Chondrocyte (in vitro differentiated cells): ENCODE measurements around the gene ABCA4. TPM values are rescaled to one million over a fixed set of nuclear protein-coding genes. Genes with fewer than 3 reads are reported as not detected.
A peak's percentile ranks its signal among the peaks of the same experiment; 100 is the strongest.

Source experiments
- DNase-seq: peaks from one replicate; pipeline ENCODE4 v3.0.0; 2021; ENCODE audit warnings: mixed read lengths, low spot score
- H3K27ac Mint-ChIP-seq: one replicate; pipeline ENCODE4 v1.8.0; 2021; ENCODE audit warnings: mild to moderate bottlenecking, moderate library complexity, mixed read lengths; ENCODE audit not compliant: unreplicated experiment
- H3K27me3 Mint-ChIP-seq: 2 replicates; pipeline ENCODE4 v1.8.0; 2021; ENCODE audit warnings: low read depth, mixed read lengths
- H3K36me3 Mint-ChIP-seq: 2 replicates; pipeline ENCODE4 v1.8.0; 2021; ENCODE audit warnings: low read depth, mixed read lengths
- H3K4me1 Mint-ChIP-seq: 2 replicates; pipeline ENCODE4 v1.8.0; 2021; ENCODE audit warnings: low read depth, mild to moderate bottlenecking, mixed read lengths
- H3K4me3 Mint-ChIP-seq: one replicate; pipeline ENCODE4 v1.8.0; 2021; ENCODE audit warnings: mild to moderate bottlenecking, moderate library complexity, mixed read lengths; ENCODE audit not compliant: unreplicated experiment
- H3K9me3 Mint-ChIP-seq: 2 replicates; pipeline ENCODE4 v1.8.0; 2021; ENCODE audit warnings: low read depth, mixed read lengths
- total RNA-seq: library from RNA; stranded (reverse); gene quantifications from 3 replicates; pipeline ENCODE4 v1.2.1, GENCODE V29; 2021
- TF ChIP-seq, protein P1 (sequence below): fragments of 200-600 bp; sonication (generic); IDR thresholded peaks from 2 replicates; pipeline ENCODE4 v1.5.0; 2021; ENCODE audit warnings: antibody characterized with exemption, mild to moderate bottlenecking, moderate library complexity

Gene ABCA4
- total RNA-seq, 1 donor from 2014 or later: 0.22 TPM

DNA sequence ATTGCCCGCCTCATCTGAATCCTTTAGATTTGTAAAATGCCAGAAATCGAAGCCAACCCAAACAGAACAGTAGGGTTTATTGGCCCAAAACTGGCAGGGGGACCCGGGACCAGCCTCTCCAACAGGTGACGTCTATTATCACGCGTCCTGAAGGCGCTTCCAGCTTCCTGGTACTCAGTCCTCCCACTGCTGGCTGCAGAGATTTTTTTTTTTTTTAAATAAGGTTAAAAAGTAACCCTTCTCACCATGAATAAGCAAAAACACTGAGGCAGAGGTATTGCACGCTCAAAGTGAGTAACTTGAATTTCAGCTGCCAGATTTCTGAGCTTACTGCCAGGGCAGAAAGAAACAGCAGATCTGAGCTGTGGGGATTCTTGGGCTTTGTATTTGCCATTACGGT lies 157.4 kb downstream of the ABCA4 start:
- TF ChIP-seq, protein P1, sequence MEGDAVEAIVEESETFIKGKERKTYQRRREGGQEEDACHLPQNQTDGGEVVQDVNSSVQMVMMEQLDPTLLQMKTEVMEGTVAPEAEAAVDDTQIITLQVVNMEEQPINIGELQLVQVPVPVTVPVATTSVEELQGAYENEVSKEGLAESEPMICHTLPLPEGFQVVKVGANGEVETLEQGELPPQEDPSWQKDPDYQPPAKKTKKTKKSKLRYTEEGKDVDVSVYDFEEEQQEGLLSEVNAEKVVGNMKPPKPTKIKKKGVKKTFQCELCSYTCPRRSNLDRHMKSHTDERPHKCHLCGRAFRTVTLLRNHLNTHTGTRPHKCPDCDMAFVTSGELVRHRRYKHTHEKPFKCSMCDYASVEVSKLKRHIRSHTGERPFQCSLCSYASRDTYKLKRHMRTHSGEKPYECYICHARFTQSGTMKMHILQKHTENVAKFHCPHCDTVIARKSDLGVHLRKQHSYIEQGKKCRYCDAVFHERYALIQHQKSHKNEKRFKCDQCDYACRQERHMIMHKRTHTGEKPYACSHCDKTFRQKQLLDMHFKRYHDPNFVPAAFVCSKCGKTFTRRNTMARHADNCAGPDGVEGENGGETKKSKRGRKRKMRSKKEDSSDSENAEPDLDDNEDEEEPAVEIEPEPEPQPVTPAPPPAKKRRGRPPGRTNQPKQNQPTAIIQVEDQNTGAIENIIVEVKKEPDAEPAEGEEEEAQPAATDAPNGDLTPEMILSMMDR: no peak
- Mint-ChIP-seq H3K4me3 (no peak overlapping the region), H3K36me3 (no peaks in the 10 kb centered on the region), H3K27me3 (peaks cover 2% of the 10 kb centered on the region), H3K4me1 (peaks cover 19% of the 10 kb centered on the region), H3K27ac (no peak overlapping the region), H3K9me3 (no peaks in the 10 kb centered on the region)
- DNase-seq: no peak

DNA sequence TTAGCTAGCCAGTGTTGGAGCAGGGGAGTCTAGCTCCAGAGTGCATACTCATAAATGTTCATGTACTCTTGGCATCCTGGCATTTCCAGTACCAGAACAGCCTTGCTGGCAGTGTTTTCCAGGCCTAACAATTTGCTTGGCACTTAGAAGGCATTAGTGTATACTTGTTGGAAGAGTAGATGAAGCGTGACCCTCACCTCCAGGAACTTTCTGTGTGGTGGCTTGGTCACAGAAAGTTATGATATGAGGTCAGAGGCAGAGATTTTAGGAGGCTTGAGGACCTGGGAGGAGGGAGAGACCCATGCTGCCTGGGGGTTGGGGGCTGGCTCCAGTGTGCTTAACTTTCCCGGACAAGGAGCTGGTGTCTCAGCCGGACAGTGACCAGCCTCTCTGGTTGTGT lies 159.0 kb downstream of the ABCA4 start:
- H3K36me3 Mint-ChIP-seq: no peaks in the 10 kb centered on the region
- H3K4me1 Mint-ChIP-seq: peaks cover 16% of the 10 kb centered on the region
- peaks cover 8% of the 10 kb centered on the region for H3K9me3 Mint-ChIP-seq
- TF ChIP-seq, protein P1: no peak
- H3K4me3 Mint-ChIP-seq: no peak overlapping the region
- no peak for DNase-seq
- no peak overlapping the region for H3K27ac Mint-ChIP-seq
- H3K27me3 Mint-ChIP-seq: peaks cover 2% of the 10 kb centered on the region

DNA sequence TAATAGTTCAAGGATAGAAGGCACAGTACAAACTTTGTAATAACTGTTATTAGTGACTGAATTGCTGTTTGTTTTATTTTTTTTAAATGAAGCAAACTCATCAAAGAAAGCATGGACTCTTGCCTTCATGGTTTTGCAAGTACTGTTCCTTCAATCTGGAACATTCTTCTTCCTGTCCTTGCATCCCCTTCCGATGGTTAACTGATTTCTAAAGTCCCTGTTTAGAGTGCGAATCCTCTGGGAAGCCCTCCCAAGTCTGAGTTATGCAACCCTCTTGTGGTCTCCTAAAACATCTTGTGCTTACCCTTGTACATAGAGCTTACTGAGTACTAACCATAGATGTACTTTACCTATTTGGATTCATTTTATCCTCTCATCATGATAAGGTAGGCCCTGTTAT lies 159.5 kb downstream of the ABCA4 start:
- H3K9me3 Mint-ChIP-seq: peaks cover 8% of the 10 kb centered on the region
- peaks cover 16% of the 10 kb centered on the region for H3K4me1 Mint-ChIP-seq
- DNase-seq: no peak
- H3K36me3 Mint-ChIP-seq: no peaks in the 10 kb centered on the region
- no peak overlapping the region for H3K4me3 Mint-ChIP-seq
- H3K27me3 Mint-ChIP-seq: peaks cover 2% of the 10 kb centered on the region
- TF ChIP-seq, protein P1: no peak
- no peak overlapping the region for H3K27ac Mint-ChIP-seq

DNA sequence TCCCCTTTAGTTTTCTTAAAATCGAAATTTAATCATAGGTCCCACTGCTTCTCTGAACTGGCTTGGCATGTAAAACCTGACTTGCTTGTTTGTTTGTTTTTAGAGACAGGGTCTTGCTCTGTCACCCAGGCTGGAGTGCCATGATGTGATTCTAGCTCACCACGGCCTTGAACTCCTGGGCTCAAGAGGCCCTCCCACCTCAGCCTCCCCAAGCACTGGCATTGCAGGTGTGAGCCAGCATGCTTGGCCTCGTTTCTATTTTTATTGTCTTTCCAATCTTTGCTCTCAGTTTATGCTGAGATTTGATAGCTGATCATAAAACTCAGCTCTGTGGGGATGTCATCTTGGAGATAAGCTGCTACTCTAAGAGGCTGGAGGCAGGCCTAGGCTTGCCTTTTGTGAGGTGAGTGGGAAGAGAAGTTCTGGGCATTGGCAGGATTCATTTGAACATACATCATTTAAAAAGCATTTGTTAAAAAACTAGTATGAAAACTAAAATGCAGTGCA lies 160.3 kb downstream of the ABCA4 start:
- Mint-ChIP-seq H3K4me1 (peaks cover 16% of the 10 kb centered on the region), H3K27me3 (peaks cover 2% of the 10 kb centered on the region), H3K9me3 (peaks cover 15% of the 10 kb centered on the region), H3K36me3 (no peaks in the 10 kb centered on the region), H3K4me3 (no peak overlapping the region), H3K27ac (peak overlapping the region; percentile 28)
- no peak for DNase-seq
- TF ChIP-seq, protein P1: no peak

DNA sequence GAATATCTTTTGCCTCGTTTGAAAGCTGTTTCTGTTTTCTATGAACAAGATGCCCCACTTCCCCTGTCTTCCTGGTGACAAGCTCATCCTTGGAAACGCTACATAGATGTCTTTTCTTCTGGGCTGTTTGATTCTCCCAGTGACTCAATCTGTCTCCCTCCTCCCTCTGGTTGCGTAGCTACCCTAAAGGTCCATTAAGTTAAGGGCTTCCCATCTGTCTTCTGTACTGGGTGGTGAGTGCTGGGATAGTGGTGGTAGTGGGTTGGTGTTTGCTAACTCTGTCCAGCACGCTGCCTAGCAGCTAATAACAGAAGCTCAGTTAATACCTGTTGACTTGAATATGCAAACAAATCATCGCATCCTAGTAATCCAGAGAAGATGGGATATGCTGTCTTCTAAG lies 161.5 kb downstream of the ABCA4 start:
- H3K27me3 Mint-ChIP-seq: peaks cover 2% of the 10 kb centered on the region
- no peak for DNase-seq
- peaks cover 23% of the 10 kb centered on the region for H3K9me3 Mint-ChIP-seq
- no peak overlapping the region for H3K4me3 Mint-ChIP-seq
- TF ChIP-seq, protein P1: no peak
- peaks cover 6% of the 10 kb centered on the region for H3K4me1 Mint-ChIP-seq
- H3K36me3 Mint-ChIP-seq: peaks cover 4% of the 10 kb centered on the region
- no peak overlapping the region for H3K27ac Mint-ChIP-seq
